Stimulated activated CD8-positive, alpha-beta memory T cell treated with anti-CD3 and anti-CD28 coated beads, Interleukin-7, amount 100 ng/mL, for 4 hours (primary cell): ENCODE results near the gene ACY1.
A peak's percentile ranks its signal among the peaks of the same experiment; 100 is the strongest.

Experiments used
- DNase-seq, 2 donors: peaks; one replicate each; pipeline ENCODE4 v3.0.0-alpha.2; 2020; ENCODE audit warnings: low read depth in 2 of 2

ACY1 gene

DNA sequence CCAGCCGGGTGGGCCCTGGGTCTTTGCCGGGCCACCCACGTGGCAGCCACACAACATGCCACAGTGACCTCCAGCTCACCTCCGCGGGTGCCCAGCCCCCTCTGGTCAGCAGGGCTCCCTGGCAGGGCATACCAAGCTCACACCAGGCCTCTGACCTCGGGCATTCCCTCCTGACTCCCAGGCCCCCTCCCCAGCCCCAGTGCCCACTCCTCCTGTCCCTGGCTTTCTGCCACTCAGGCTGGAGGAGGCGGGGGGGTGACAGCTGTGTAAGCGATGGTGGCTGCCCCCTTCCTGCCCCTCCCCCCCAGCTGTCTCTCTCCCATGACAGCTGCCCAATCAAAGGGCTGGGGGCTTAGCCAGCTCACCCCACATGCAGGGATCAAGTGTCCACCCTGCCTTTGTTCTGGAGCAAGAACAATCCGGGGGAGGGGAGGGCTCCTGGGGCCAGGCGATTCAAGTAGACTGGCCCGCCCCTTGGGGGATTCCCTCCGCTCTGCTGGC, 19.3 kb upstream of the ACY1 start:
- DNase-seq, result no peak

DNA sequence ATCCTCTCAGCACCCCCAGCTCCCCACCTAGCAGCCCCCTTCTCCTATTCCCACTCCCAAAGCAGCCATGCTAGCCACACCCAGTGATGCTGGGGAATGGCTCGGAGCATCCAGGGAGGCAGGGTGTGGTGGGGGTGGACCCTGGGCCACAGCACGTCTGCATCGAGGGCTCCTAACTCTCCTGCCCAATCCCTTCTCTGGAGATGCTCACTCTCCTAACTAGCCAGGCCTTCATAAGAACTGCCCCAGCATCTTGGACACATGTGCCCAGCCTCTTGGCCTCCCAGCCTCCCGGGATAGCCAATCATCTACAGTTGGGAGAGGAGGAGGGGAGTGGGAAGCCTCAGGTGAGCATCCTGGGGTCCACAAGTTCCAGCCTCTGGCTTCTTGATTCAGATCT, 18.8 kb upstream of the ACY1 start:
- no peak for DNase-seq

DNA sequence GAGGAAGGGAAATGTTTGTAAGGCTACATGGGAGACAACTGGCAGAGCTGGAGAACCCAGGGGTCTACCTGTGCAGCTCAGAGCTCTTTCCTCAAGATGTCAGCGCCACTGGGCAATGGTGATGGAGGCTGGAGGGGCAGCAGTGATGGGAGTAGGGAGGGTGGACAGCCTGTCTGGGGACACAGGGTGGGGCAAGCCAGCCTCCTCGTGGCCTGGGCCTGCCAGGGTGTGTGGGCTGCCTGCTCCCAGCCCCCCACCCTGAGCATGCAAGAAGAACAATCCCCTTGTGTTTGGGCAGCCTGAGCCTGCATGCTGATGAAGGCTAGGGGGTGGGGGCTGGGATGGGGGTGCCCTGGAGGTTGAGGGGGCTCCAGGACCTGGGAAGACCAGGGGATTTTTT, 17.3 kb upstream of the ACY1 start:
- no peak for DNase-seq

DNA sequence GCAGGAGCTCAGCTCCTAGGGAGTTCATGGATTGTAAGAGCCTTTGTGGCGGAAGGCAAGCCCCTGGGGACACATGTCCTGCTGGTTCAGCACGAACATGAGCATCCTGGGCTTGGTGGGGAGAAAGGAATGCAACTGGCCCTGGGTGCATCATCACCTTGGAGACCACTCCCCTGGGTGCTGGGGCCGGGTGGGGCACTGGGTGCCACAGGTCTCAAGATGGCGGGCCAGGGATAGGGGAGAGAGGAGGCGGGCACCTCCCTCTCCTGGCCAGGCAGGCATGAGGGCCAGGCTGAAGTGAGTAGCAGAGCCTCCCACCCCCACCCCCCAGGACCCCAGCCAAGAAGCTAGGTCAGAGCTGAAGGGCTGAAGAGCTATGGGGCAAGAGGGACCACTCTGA, 16.8 kb upstream of the ACY1 start:
- DNase-seq, result no peak

DNA sequence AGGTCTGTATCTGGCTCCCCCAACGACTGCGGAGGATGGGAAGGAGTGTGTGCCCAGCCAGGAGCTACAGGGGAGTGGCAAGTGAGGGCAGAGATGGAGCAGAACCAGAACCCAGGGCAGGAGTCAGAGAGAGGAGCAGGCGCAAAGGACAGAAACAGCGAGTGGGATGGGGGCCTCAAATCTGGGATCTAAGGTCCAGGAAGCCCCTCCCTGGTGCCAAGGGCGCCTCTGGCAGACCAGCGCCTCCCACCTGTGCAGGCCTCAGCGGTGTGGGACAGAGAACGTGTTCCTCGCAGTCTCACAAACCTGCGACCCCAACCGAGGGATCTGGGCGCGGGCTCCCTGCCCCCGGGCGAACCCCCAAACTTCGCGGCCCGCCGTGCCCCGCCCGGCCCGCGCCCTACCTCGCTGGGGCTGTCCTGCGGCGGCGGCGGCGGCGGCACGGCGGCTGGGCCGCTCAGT, 16.4 kb upstream of the ACY1 start:
- DNase-seq, result no peak

DNA sequence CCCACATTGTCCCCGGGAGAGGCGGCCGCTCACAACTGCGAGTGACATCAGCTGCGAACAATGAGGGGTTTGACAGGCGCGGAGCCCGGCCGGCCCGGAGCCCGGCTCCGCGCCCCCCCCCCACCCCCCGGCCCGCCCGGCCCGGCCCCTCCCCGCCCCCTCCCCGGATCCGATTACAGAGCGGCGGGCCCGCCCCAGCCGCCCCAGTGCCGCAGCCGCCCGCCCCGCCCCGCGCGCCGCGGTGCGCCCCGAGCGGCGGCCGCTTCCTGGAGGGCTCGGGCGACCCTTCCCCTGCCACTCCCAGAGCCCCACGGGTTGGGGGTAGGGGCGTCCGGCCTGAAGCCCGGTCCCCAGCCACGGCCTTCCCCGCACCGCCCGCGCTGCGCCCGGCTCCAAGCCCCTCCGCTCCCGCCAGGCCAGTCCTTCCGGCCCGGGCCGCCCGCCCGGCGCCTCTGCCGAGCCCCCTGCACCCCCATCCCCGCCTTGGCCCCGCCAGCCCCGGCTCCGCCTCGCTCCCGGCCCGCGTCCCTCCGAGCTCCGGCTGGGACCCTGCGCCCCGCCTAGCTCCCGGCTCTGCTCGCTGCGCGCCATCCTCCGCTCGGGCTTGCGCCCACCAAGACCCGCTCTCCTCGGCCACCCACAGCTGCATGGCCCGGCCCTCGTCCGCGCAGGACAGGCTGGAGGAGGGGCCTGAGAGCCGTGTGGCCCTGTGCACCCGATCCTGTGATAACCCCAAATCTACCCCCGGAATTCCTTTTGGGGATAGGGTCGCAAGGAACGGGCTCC, 15.8 kb upstream of the ACY1 start, which contains the start of gene PCBP4:
TSS of gene PCBP4 (minus strand) at position 71 of the 786 bp plus-strand sequence. CDS start 6,214 bp downstream, outside the sequence.
- DNase-seq, result no peak

DNA sequence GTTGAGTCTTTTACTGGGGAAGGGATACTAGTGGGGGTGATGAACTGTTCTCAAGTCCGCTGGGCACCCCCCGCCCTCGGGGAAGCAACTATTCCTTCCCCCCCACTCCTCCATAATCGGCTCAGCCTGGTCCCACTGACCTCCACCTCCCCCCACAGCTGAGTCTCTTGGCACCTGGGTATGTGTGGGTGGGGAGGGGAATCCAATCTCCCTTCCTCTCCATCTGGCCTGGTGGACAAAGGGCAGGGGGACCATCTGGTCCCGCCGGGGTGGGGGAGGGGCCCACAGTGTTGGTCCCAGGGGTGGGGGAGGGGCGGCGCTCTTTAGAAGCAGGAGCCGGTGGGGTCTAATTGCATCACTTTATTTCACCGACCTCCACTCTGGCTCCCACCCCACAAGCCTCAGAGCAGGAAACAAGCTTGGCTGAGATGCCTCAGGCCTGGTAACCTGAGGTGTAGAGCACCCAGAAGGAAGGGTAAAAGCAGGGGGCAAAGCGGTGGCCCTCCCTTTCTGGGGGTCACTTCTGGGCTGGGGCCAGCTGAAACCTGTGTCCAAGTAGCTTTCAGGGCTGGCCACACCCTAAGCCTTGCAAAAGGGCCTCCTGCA, 15.1 kb upstream of the ACY1 start:
- DNase-seq, result no peak

DNA sequence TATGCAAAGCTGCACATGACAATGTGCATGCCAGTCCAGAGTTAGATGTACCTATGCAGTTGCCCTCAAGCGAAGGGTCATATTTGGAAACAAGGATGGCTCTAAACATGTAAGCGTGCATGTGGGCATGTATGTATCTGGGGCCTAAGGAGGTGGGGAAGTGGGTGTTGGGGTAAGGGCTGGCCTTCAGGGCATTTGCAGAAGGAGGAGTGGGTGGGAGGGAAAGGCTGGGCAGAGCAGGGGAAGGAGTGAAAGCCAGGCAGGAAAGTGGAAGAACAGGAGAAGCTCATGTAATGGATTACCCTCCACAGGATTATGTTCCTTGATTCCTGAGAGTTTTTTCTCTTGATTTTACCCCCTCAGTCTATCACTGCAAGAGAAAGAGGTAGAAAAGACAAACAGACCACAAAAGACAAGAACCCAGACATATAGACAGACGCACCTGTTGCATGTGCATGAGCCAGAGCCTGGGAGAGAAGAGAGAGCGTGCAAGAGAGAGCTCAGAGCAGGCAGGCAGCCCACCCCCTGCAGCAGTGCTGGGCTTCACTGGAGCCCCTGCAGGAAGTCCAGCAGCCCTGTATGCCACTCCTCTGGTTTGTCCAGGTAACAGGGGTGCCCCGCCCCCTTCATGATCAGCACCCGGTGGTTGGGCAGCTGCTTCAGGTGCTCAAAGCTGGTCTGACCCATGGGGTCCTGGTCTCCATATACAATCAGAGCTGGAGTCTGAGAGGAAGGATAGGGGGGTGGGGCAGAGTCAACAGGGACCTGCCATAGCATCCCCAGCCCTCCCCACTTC, 14.3 kb upstream of the ACY1 start:
- DNase-seq, result no peak

DNA sequence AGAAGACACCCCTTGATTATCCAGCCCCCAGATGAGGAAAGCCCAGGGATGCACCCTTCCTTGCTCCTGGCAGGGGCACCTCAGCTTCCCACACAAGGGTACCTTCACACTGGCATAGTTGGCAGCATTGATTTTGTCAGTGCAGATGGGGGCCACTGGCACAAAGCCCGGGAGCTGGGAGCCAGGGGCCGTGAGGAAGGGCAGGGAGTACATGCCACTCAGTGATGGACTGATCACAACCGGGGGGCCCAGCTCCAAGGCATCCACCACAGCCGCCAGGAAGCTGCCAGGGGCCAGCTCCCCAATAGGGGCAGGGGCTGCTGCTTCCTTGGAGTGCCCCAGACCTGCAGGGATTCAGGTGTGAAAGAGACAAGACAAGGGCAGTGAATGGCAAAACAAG, 13.5 kb upstream of the ACY1 start:
- DNase-seq, result no peak

DNA sequence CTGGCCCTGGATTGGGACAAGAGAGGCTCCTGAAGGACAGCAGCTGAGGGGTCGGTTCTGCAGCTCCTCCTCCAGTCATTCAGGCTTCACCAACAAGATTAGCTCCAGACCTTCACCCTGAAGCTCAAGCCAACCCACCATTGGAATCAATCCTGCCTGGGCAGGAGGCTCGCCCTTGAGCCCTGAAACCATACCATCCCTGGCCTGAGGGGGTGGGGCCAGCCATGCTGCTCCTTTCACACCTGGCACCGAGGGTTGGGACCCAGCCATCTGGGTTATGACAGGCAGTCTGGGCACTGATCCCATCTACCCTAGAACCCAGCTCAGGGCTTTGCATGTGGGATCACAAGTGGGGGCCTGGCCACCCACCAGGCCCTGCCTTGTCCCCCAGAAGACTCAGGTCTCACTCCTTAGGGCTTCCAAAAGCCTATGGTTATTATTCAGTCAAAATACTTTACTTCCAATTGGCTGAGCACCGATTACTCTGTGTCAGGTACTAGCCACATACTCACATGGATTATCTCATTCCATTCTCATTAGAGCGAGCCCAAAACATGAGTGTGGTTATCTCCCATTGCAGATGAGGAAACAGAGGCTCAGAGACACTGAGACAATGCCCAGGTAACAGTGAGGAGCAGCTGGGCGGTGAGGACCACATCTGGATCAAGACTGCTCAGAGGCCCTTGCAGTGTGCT, 12.6 kb upstream of the ACY1 start:
- no peak for DNase-seq

DNA sequence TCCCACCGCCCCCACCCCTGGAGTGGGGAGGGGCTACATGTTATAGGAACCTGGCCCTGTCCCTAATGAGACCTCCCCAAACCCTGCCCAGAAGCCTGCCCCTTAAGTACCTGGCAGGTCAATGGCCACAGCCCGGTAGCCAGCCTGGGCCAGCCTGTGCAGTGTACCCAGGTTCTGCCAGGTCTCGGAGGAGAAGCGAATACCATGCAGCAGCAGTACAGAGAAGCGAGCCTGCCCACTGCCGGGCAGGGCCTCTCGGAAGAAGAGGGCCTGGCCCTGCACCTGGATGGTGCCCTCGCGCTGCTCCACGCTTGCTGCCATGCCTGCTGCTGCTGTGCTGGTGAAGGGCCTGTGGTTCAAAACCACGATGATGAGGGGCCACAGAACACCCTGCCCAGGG, 12.0 kb upstream of the ACY1 start:
- DNase-seq, result no peak

DNA sequence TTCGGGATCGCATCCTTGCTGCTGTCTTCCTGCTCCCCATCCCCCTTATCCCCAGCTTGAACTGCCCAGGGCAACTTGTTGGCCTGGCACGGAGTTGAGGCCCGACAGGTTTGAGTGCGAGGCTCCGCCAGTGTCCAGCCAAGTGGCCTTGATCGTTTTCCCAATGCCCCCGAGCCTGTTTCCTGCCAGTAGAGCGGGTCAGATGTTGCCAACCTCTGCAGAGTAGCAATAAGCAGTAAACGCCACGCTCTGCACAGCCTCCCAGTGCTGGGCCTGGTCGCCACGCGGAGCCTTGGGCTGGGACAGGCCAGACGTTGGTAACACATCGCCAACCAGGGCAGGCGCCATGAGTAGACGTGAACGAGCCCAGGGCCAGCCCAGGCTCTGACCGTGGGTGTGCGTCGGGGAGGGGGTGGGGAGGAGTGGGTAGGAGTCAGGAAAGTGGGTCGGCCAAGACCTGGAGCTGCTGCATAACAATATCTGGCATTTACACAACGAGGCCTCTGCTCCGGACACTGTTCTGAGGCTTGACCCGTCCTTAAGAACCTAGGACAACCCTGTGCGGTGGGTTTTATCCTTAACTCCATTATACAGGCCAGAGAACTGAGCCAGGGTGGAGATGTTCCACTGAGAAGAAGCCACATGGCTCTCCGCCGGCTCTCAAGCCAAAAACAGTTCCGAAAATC, 8.9 kb upstream of the ACY1 start:
- DNase-seq, result no peak

DNA sequence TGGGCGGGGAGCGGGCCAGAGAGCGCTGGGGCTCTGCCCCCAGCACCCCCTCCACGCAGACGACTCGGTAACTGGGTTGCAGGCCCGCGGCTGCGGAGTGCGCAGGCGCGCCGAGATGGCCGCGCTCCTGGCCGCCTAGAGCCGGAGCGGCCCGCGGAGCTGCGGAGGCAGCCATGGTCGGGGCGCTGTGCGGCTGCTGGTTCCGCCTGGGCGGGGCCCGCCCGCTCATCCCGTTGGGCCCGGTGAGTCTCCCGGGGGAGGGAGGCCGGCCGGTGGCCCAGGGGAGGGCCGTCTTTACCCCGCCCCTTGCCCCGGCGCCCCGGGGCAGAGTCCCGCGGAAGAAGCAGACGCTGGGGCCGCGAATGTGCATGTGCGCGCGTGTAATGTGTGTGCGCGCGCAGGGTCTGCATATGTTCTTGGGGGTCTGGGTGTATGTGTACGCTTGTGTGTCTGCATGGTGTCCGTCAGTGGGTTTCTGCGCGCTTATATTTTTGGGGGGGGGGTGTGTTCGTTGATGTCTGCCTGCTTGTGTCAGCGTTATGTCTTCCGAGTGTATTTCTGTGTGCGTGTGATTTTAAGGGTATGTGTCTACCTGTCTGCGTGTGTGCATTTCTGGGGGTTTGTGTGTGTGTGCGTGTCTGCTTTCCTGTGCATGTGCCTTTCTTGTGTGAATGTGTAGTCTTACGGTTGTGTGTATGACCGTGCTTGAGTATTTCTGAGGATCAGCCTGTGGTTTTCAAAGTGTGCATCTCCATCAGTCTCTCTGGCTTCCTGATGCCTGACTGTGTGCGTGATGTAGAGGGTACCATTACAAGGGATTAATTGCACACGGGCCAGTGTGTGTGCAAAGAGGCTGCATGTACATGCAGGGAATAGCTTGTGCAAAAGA, 8.1 kb upstream of the ACY1 start, which contains the start of gene ABHD14A:
TSS of gene ABHD14A (plus strand) at position 102 of the 889 bp plus-strand sequence. CDS start at position 174, 72 bp downstream.
- DNase-seq, result peak; percentile 28 to 67

DNA sequence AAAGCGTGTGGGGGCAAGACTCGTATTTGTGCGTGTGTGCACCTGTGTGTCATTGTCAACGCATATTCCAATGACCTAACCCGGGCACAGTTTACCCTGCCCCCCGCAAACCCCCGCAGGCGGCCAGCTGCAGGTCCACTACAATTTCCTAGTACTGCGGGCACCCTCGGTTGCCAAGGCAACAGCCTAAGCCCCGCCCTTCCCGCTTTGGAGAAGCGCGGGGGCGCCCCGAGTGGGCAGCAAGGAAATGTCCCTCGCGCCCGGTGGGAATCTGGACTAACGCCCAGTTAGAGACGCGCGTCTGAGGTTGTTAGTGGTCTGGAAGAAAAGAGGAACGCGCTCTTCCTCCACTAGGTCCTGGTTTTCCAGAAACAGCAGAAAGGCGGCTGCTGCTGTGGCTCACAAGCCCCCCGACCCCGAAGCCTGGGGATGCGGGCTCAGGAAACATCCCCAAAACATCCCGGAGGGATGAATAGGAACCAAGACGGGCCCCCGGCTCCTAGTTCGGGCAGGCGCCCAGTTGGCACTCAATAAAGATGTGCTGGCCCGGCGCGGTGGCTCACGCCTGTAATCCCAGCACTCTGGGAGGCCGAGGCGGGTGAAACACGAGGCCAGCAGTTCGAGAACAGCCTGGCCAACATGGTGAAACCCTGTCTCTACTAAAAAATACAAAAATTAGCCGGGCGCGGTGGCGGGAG, 7.3 kb upstream of the ACY1 start:
- DNase-seq, result no peak

DNA sequence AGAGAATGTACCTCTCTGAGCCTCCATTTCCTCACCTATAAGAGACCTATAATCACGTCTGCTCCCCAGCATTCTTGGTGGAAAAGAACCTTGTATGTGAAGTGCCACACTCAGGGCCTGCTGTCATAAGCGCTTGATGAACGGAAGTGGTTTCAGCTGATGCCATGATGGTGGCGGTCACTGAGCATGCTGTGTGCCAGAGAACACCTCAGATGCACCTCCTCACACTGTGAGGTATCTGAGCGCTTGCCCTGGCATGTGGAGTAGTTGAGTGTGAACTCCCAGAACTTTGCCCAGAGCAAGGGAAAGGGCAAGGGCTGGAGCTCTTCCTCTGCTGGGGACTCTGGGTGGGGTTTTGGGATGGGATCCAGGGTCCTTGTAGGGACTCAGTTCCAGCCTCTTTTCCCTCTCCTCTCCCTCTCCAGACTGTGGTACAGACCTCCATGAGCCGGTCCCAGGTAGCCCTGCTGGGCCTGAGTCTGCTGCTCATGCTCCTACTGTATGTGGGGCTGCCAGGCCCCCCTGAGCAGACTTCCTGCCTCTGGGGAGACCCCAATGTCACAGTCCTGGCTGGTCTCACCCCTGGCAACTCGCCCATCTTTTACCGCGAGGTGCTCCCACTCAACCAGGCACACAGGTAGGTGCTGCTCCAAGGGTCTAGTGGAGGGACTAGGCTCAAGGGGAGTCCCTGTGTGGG, 5.7 kb upstream of the ACY1 start:
- no peak for DNase-seq

DNA sequence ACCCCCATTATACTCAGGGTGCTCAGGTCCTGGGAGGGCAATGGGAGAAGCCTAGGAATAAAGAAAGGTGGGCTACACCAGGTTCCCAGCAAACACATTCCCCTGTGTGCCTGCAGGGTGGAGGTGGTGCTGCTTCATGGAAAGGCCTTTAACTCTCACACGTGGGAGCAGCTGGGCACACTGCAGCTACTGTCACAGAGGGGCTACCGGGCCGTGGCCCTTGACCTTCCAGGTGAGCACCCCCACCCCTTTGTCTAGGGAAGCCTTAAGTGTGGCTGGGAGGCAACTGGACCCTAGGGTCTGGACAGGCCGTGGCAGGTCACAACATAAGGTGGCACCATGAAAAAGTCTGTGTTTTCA, 5.2 kb upstream of the ACY1 start:
- no peak for DNase-seq

DNA sequence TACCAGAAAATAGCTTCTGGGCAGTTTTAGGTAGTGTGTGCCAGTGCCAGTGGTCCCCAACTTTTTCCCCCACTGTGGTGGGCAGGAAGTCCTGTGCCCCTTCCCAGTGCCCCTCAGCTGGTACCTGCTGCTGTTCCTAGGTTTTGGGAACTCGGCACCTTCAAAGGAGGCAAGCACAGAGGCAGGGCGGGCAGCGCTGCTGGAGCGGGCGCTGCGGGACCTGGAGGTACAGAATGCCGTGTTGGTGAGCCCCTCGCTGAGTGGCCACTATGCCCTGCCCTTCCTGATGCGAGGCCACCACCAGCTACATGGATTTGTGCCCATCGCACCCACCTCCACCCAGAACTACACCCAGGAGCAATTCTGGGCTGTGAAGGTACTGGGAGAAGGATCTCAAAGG, 3.1 kb upstream of the ACY1 start:
- no peak for DNase-seq

DNA sequence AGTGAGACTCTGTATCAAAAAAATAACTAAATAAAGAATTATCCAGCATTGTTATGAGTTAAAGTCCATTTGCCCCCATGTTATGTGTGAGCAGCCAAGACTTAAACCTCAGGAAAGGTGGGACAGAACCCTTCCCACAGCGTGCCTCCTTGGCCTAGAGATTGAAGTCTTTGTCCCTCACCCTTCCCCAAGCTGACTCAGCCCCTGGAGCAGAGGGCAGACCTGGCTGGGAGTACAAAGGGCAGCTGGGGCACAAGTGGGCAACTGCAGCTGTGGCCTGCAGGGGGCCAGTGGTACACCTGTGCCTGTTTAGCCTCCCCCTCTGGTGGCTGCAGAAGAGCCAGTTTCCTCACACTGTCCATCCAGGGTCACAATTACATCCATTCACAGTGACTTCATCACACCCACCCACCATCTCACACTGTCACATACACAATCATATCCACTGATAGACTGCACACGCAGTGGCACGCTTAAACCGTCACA, 940 bp upstream of the ACY1 start:
- DNase-seq, result no peak
